ENCODE results near the gene SV2C.
"Not testable (repeated sequence)": the region's sequence is repeated elsewhere in the genome, so short reads cannot be mapped to it uniquely, and the experiment has no call there.

The SV2C gene

DNA sequence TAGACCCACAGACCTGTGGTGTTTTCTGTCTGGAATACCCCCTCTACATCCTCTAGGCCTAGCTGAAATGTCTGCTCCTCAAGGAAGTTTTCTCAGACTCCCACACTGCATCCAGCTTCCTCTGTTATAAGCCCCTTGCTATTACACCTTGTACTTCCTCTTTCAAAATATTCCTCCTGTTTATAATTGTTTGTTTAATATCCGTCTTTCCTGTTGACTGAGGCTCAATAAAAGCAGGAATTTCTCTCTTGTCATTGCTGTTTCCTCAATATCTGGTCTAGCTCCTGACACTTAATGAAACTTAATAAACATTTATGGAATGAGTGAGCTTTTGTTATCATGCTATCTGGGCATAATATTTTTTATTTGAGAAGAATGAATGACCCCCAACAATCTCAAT is 285.8 kb downstream of the SV2C start:
- no peaks in the 10 kb centered on the region for H3K9me3 ChIP-seq (ENCODE audit: control insufficient read depth, low read length)
- H3K27ac ChIP-seq (ENCODE audit: insufficient read depth, low read length, poor library complexity, severe bottlenecking) = no peak overlapping the region
- H3K27me3 ChIP-seq (replicated peaks; ENCODE audit: control insufficient read depth, insufficient read depth, low read length, poor library complexity, severe bottlenecking) = no peaks in the 10 kb centered on the region
- no peaks in the 10 kb centered on the region for H3K36me3 ChIP-seq (ENCODE audit: control insufficient read depth, insufficient read depth, low read length)
- no peaks in the 10 kb centered on the region for H3K4me1 ChIP-seq (ENCODE audit: control insufficient read depth, insufficient read depth, low read length, poor library complexity, severe bottlenecking)
- DNase-seq = no peak
- no peak overlapping the region for H3K4me3 ChIP-seq (ENCODE audit: insufficient read depth, low read depth, low read length, poor library complexity, severe bottlenecking)

DNA sequence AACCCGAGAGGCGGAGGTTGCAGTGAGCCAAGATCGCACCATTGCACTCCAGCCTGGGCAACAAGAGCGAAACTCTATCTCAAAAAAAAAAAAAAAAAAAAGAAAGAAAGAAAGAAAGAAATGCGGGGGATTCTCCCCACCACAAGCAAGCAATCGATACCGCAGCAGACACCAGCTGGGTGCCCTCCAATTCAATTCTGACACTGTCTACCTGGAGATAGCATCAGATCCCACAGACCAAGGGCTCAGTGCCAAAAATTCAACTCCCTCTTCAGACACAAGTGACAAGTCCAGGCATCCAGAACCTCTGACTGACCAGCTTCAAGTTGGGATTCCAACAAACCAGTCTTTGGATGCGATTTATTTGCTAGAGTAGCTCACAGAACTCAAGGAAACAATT is 286.5 kb downstream of the SV2C start:
- not testable (repeated sequence) for H3K27ac ChIP-seq (ENCODE audit: insufficient read depth, low read length, poor library complexity, severe bottlenecking); H3K9me3 ChIP-seq (ENCODE audit: control insufficient read depth, low read length); H3K27me3 ChIP-seq (replicated peaks; ENCODE audit: control insufficient read depth, insufficient read depth, low read length, poor library complexity, severe bottlenecking); H3K4me1 ChIP-seq (ENCODE audit: control insufficient read depth, insufficient read depth, low read length, poor library complexity, severe bottlenecking); DNase-seq; H3K4me3 ChIP-seq (ENCODE audit: insufficient read depth, low read depth, low read length, poor library complexity, severe bottlenecking); H3K36me3 ChIP-seq (ENCODE audit: control insufficient read depth, insufficient read depth, low read length)

DNA sequence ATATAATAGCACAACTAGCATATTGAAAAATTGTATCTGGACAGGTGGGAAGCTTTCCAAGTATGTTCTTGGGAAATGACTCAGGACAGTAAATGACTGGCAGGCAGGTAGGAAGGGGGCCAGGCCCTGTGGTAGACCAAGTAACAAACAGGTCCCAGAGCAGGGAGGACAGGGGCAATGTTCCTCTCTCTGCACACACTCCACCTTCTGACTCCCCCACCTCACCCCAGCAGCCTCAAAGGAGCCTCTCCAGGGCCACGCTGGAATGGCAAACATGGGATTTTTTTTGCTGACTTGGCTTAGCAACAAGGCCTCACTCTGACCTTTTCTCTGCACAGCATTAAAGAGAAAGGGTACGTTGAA is 288.8 kb downstream of the SV2C start:
- no peak for DNase-seq
- H3K27ac ChIP-seq (ENCODE audit: insufficient read depth, low read length, poor library complexity, severe bottlenecking) = no peak overlapping the region
- no peak overlapping the region for H3K4me3 ChIP-seq (ENCODE audit: insufficient read depth, low read depth, low read length, poor library complexity, severe bottlenecking)
- no peaks in the 10 kb centered on the region for H3K4me1 ChIP-seq (ENCODE audit: control insufficient read depth, insufficient read depth, low read length, poor library complexity, severe bottlenecking)
- no peaks in the 10 kb centered on the region for H3K27me3 ChIP-seq (replicated peaks; ENCODE audit: control insufficient read depth, insufficient read depth, low read length, poor library complexity, severe bottlenecking)
- H3K36me3 ChIP-seq (ENCODE audit: control insufficient read depth, insufficient read depth, low read length) = no peaks in the 10 kb centered on the region
- no peaks in the 10 kb centered on the region for H3K9me3 ChIP-seq (ENCODE audit: control insufficient read depth, low read length)

DNA sequence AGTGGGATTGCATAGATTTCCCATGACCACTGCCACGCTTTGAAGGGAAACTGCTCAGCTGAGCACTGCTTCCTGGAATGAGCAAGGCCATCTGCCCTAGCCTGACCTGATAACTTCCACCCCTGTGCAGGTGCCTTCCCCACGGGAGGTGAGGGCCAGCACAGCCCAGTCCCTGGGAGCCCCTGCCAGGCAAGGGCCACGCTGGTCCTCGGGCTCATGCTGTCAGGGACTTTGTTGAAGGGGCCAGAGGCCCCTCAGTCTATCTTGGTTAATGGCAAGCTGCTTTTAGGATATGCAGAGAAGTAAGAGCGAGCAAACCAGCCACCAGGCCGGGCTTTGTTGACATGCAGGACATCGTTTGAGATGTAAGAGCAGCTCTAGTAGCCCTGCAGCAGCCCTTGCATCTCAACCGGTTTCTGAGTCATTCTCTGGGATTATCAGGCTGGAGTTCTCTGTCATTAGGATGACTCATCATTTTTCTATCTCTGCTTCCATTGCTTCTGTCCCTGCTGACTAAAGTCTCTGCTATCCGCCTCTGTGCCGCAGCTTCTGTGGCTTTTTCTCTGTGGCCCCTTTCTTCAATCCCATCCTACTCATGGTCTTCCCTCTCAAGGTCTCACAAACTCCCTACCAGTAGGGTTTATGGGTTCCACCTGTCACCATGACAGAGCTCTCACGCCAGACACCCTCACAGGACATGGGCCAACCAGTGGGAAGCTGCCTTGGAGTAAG is 289.3 kb downstream of the SV2C start:
- H3K9me3 ChIP-seq (ENCODE audit: control insufficient read depth, low read length) = no peaks in the 10 kb centered on the region
- H3K27ac ChIP-seq (ENCODE audit: insufficient read depth, low read length, poor library complexity, severe bottlenecking) = no peak overlapping the region
- no peak for DNase-seq
- no peaks in the 10 kb centered on the region for H3K36me3 ChIP-seq (ENCODE audit: control insufficient read depth, insufficient read depth, low read length)
- no peaks in the 10 kb centered on the region for H3K27me3 ChIP-seq (replicated peaks; ENCODE audit: control insufficient read depth, insufficient read depth, low read length, poor library complexity, severe bottlenecking)
- H3K4me3 ChIP-seq (ENCODE audit: insufficient read depth, low read depth, low read length, poor library complexity, severe bottlenecking) = no peak overlapping the region
- no peaks in the 10 kb centered on the region for H3K4me1 ChIP-seq (ENCODE audit: control insufficient read depth, insufficient read depth, low read length, poor library complexity, severe bottlenecking)

DNA sequence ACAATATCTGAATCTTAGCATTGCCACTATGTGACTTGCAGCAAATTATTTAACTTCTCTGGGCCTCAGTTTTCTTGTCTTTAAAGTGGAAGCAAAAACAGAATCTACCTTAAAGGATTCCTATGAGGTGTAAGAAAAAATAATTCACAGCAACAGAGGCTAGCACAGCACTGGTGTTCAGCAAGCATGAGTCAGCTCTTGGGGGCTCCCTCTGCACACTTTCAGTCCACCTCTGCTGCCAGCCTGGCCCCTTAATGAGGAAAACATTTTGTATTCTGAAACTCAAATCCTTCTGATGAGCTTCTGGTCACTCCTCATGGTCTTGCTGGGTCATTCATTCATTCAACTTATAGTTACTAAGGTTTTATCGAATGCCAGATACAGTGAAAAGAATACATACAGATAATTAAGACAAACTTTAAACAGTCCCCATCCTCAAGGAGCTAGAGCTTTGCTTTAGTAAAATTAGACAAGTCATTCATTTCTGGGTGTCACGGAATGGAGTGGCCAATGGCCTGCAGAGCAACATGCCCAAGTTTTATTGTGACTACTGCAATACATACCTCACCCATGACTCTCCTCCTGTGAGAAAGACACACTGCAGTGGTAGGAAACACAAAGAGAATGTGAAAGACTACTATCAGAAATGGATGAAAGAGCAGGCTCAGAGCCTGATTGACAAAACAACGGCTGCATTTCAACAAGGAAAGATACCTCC is 293.1 kb downstream of the SV2C start:
- Histone ChIP-seq H3K9me3 (ENCODE audit: control insufficient read depth, low read length) (no peaks in the 10 kb centered on the region), H3K27me3 (replicated peaks; ENCODE audit: control insufficient read depth, insufficient read depth, low read length, poor library complexity, severe bottlenecking) (no peaks in the 10 kb centered on the region), H3K4me3 (ENCODE audit: insufficient read depth, low read depth, low read length, poor library complexity, severe bottlenecking) (no peak overlapping the region), H3K4me1 (ENCODE audit: control insufficient read depth, insufficient read depth, low read length, poor library complexity, severe bottlenecking) (peaks cover 6% of the 10 kb centered on the region), H3K36me3 (ENCODE audit: control insufficient read depth, insufficient read depth, low read length) (no peaks in the 10 kb centered on the region), H3K27ac (ENCODE audit: insufficient read depth, low read length, poor library complexity, severe bottlenecking) (no peak overlapping the region)
- no peak for DNase-seq

DNA sequence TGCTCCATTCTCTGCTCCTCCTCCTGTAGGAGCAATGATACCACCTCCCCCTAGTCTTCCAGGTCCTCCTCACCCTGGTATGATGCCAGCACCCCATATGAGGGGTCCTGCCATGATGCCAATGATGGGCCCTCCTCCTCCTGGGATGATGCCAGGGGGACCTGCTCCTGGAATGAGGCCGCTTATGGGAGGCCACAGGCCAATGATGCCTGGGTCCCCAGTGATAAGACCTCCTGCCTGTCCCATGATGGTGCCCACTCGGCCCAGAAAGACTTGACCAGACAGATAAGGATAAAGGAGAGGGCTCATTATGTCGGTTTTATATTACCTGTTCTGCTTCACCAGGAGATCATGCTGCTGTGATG is 293.7 kb downstream of the SV2C start:
- Histone ChIP-seq H3K9me3 (ENCODE audit: control insufficient read depth, low read length) (no peaks in the 10 kb centered on the region), H3K27ac (ENCODE audit: insufficient read depth, low read length, poor library complexity, severe bottlenecking) (no peak overlapping the region), H3K36me3 (ENCODE audit: control insufficient read depth, insufficient read depth, low read length) (no peaks in the 10 kb centered on the region), H3K4me1 (ENCODE audit: control insufficient read depth, insufficient read depth, low read length, poor library complexity, severe bottlenecking) (peaks cover 6% of the 10 kb centered on the region), H3K27me3 (replicated peaks; ENCODE audit: control insufficient read depth, insufficient read depth, low read length, poor library complexity, severe bottlenecking) (no peaks in the 10 kb centered on the region), H3K4me3 (ENCODE audit: insufficient read depth, low read depth, low read length, poor library complexity, severe bottlenecking) (no peak overlapping the region)
- DNase-seq = no peak

DNA sequence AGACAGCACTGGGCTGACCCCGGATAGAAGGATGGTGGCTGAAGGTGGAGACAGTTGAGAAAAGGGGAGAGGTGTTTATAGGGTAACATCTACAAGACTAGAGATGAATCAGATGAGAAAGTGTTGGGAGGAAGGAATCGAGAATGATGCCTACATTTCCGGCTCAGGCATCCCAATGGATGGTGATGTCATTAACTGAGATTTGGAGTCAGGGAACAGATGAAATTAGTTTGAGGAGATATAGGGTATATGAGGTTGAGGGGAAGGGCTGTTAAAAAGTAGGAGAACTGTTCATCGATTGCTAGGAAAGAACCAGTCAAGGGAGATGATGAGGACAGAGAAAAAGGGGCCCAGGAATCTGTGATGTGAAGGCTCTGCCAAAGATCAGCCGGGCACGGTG is 295.2 kb downstream of the SV2C start:
- Histone ChIP-seq H3K9me3 (ENCODE audit: control insufficient read depth, low read length) (no peaks in the 10 kb centered on the region), H3K27ac (ENCODE audit: insufficient read depth, low read length, poor library complexity, severe bottlenecking) (no peak overlapping the region), H3K36me3 (ENCODE audit: control insufficient read depth, insufficient read depth, low read length) (no peaks in the 10 kb centered on the region), H3K4me3 (ENCODE audit: insufficient read depth, low read depth, low read length, poor library complexity, severe bottlenecking) (no peak overlapping the region), H3K4me1 (ENCODE audit: control insufficient read depth, insufficient read depth, low read length, poor library complexity, severe bottlenecking) (peaks cover 9% of the 10 kb centered on the region), H3K27me3 (replicated peaks; ENCODE audit: control insufficient read depth, insufficient read depth, low read length, poor library complexity, severe bottlenecking) (no peaks in the 10 kb centered on the region)
- no peak for DNase-seq

DNA sequence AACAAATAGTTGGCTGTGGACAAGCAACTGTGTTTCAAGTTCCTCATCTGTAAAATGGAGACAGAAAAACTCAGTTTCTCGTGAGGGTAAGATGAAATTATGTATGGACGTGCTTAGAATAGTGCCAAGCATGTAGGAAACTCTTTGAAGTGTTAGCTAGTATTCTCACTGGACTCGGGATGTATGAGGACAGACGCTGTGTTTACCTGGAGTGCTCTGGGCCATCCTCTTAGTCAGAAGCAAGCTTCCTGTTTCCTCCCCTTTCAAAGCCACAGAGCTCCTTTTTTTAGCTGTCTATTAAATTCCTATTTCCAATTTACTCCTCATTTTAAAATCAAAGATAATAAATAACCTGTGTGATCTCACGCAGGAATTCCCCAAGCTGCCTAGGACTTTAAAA is 296.1 kb downstream of the SV2C start:
- Histone ChIP-seq H3K36me3 (ENCODE audit: control insufficient read depth, insufficient read depth, low read length) (no peaks in the 10 kb centered on the region), H3K27ac (ENCODE audit: insufficient read depth, low read length, poor library complexity, severe bottlenecking) (no peak overlapping the region), H3K9me3 (ENCODE audit: control insufficient read depth, low read length) (no peaks in the 10 kb centered on the region), H3K4me3 (ENCODE audit: insufficient read depth, low read depth, low read length, poor library complexity, severe bottlenecking) (no peak overlapping the region), H3K4me1 (ENCODE audit: control insufficient read depth, insufficient read depth, low read length, poor library complexity, severe bottlenecking) (peaks cover 19% of the 10 kb centered on the region), H3K27me3 (replicated peaks; ENCODE audit: control insufficient read depth, insufficient read depth, low read length, poor library complexity, severe bottlenecking) (no peaks in the 10 kb centered on the region)
- no peak for DNase-seq

DNA sequence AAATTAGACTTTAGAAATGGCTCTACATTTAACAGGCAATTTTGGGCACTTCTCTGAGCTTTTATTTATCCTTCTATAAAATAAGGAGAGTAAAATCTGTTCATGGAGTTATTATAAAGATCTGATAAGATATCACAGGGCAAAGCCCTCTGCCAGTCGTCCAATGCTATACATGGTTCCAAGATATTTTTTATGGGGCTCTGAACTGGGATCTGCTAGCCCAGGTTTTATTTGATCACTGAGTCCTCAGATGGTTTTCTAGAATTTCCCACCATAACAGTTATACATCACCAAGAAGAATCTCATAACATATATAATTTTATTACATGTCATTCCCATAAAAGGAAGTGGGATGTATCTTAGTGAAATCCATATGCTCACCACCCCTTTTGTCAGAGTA is 296.7 kb downstream of the SV2C start:
- Histone ChIP-seq H3K4me3 (ENCODE audit: insufficient read depth, low read depth, low read length, poor library complexity, severe bottlenecking) (no peak overlapping the region), H3K27ac (ENCODE audit: insufficient read depth, low read length, poor library complexity, severe bottlenecking) (no peak overlapping the region), H3K4me1 (ENCODE audit: control insufficient read depth, insufficient read depth, low read length, poor library complexity, severe bottlenecking) (peaks cover 24% of the 10 kb centered on the region), H3K36me3 (ENCODE audit: control insufficient read depth, insufficient read depth, low read length) (no peaks in the 10 kb centered on the region), H3K9me3 (ENCODE audit: control insufficient read depth, low read length) (no peaks in the 10 kb centered on the region), H3K27me3 (replicated peaks; ENCODE audit: control insufficient read depth, insufficient read depth, low read length, poor library complexity, severe bottlenecking) (no peaks in the 10 kb centered on the region)
- no peak for DNase-seq

DNA sequence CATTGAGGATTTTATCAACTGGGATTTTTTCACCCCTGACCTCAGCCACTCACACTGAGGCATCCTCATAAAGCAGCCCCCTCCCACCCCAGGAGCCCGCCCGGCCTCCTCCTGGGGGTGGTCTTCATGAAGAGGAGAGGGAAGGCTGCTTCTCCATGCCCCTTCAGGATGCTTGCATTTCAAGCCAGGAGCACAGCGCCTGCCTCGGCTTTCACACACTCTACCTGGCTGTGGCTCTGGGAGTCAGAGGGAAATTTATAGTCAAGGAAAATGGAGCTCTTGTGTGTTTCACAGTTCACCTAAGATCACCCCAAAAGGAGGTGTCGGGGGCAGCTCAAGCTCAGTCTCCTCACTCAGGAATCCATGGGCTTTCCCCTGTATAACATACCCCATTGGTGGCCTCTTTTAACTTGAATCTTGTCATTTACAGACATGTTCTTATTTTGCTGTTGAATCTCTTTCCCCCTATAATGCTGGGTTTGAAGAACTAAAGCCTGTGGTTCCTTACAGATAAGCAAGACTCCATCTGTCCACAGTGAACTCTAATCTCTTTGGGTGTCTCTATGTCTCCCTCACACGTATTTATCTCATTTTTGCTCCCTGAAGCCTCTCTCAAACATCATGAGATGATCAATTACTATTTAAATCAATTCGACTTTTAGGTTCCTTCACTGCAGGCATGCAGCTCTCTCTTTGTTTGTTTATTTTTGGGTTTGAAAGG is 297.3 kb downstream of the SV2C start:
- Histone ChIP-seq H3K36me3 (ENCODE audit: control insufficient read depth, insufficient read depth, low read length) (no peaks in the 10 kb centered on the region), H3K4me3 (ENCODE audit: insufficient read depth, low read depth, low read length, poor library complexity, severe bottlenecking) (no peak overlapping the region), H3K4me1 (ENCODE audit: control insufficient read depth, insufficient read depth, low read length, poor library complexity, severe bottlenecking) (peaks cover 24% of the 10 kb centered on the region), H3K27ac (ENCODE audit: insufficient read depth, low read length, poor library complexity, severe bottlenecking) (no peak overlapping the region), H3K9me3 (ENCODE audit: control insufficient read depth, low read length) (no peaks in the 10 kb centered on the region), H3K27me3 (replicated peaks; ENCODE audit: control insufficient read depth, insufficient read depth, low read length, poor library complexity, severe bottlenecking) (no peaks in the 10 kb centered on the region)
- DNase-seq = no peak
